Measurements from ENCODE around the gene LST1. TPM values are rescaled to one million over a fixed set of nuclear protein-coding genes. Genes with fewer than 3 reads are reported as not detected.

Gene LST1
- total RNA-seq, 2 experiments from 2014 or later, result 3.0 to 4.2 TPM

DNA sequence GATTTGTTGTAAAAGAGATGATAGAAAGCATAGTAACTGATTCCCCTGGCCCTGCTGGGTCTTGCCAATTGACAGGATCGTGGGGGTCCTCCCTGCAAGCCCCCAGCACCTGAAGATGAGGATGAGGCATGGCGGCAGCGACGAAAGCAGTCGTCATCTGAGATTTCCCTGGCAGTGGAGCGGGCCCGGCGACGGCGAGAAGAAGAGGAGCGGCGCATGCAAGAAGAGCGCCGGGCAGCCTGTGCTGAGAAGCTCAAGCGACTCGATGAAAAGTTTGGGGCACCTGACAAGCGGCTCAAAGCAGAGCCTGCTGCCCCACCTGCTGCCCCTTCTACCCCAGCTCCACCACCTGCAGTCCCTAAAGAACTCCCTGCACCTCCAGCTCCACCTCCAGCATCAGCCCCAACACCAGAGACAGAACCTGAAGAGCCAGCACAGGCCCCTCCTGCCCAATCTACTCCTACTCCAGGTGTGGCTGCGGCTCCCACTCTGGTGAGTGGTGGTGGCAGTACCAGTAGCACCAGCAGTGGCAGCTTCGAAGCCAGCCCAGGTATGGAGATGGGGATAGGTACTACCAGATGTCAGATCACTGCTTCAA lies 41.7 kb downstream of the LST1 start:
- Histone ChIP-seq H3K4me2 (ENCODE audit: low read length) (no peak overlapping the region), H3K27ac (ENCODE audit: low read depth, low read length, poor library complexity, severe bottlenecking) (no peak overlapping the region), H4K20me1 (ENCODE audit: insufficient read depth, low read length) (peaks cover 6% of the 10 kb centered on the region), H3K79me2 (ENCODE audit: insufficient read depth, low read depth, low read length) (peaks cover 33% of the 10 kb centered on the region), H3K4me1 (ENCODE audit: insufficient read depth, low read length, poor library complexity, severe bottlenecking) (peaks cover 1% of the 10 kb centered on the region), H3K36me3 (ENCODE audit: insufficient read depth, low read length) (peaks cover 100% of the 10 kb centered on the region), H3K9me2 (ENCODE audit: insufficient read depth, low read length) (no peaks in the 10 kb centered on the region), H2AFZ (ENCODE audit: low read length) (no peak overlapping the region), H3K9me3 (ENCODE audit: low read length) (no peaks in the 10 kb centered on the region), H3K4me3 (ENCODE audit: low read depth, low read length, poor library complexity, severe bottlenecking) (no peak overlapping the region)
- no peak for DNase-seq (ENCODE audit: low spot score)
- no TSS peak for BruUV-seq (replicated peaks)
- ChIA-PET POLR2A (interaction anchor here (1.2 to 1.3 kb wide), 2 partner anchors 15 to 24 kb away, joined by 3 to 4 read pairs; no protein-coding TSS in a partner anchor), CTCF (ENCODE audit: unreplicated experiment) (no interaction called here)
- intact Hi-C loops (cut with micrococcal nuclease; ENCODE audit: unreplicated experiment), result no loop called here
- TF ChIP-seq EZH2phosphoT487 (IDR thresholded peaks at IDR 0.05; ENCODE audit: borderline replicate concordance, low read depth, low read length), result no peak
- TF ChIP-seq, protein P1, sequence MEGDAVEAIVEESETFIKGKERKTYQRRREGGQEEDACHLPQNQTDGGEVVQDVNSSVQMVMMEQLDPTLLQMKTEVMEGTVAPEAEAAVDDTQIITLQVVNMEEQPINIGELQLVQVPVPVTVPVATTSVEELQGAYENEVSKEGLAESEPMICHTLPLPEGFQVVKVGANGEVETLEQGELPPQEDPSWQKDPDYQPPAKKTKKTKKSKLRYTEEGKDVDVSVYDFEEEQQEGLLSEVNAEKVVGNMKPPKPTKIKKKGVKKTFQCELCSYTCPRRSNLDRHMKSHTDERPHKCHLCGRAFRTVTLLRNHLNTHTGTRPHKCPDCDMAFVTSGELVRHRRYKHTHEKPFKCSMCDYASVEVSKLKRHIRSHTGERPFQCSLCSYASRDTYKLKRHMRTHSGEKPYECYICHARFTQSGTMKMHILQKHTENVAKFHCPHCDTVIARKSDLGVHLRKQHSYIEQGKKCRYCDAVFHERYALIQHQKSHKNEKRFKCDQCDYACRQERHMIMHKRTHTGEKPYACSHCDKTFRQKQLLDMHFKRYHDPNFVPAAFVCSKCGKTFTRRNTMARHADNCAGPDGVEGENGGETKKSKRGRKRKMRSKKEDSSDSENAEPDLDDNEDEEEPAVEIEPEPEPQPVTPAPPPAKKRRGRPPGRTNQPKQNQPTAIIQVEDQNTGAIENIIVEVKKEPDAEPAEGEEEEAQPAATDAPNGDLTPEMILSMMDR (conservative IDR thresholded peaks at IDR 0.05; ENCODE audit: low read length), result no peak

DNA sequence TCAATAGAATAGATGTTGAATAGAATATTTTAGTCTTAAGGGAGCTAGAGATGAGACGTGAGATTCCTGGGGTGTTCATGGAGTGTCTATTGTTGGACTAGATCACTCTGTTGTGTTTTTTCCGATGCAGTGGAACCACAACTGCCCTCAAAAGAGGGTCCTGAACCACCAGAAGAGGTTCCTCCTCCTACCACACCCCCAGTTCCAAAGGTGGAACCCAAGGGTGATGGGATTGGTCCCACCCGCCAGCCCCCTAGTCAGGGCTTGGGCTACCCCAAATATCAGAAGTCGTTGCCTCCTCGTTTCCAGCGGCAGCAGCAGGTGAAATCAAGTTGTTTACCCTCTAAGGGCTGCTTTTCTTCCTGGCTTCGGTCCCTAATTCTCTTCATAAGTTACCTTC lies 42.9 kb downstream of the LST1 start:
- no peak overlapping the region for H2AFZ ChIP-seq (ENCODE audit: low read length)
- ChIA-PET POLR2A (no interaction called here), CTCF (ENCODE audit: unreplicated experiment) (no interaction called here)
- DNase-seq (ENCODE audit: low spot score), result no peak
- H3K9me3 ChIP-seq (ENCODE audit: low read length), result no peaks in the 10 kb centered on the region
- H3K4me1 ChIP-seq (ENCODE audit: insufficient read depth, low read length, poor library complexity, severe bottlenecking), result no peaks in the 10 kb centered on the region
- H3K9me2 ChIP-seq (ENCODE audit: insufficient read depth, low read length), result no peaks in the 10 kb centered on the region
- no TSS peak for BruUV-seq (replicated peaks)
- peaks cover 6% of the 10 kb centered on the region; the same call in 1 of the 2 replicates for H4K20me1 ChIP-seq (ENCODE audit: insufficient read depth, low read length)
- intact Hi-C loops (cut with micrococcal nuclease; ENCODE audit: unreplicated experiment), result no loop called here
- H3K79me2 ChIP-seq (ENCODE audit: insufficient read depth, low read depth, low read length), result peaks cover 21% of the 10 kb centered on the region
- TF ChIP-seq, protein P1 (conservative IDR thresholded peaks at IDR 0.05; ENCODE audit: low read length), result no peak
- TF ChIP-seq EZH2phosphoT487 (IDR thresholded peaks at IDR 0.05; ENCODE audit: borderline replicate concordance, low read depth, low read length), result no peak
- no peak overlapping the region for H3K4me2 ChIP-seq (ENCODE audit: low read length)
- H3K27ac ChIP-seq (ENCODE audit: low read depth, low read length, poor library complexity, severe bottlenecking), result no peak overlapping the region
- no peak overlapping the region for H3K4me3 ChIP-seq (ENCODE audit: low read depth, low read length, poor library complexity, severe bottlenecking)
- peaks cover 100% of the 10 kb centered on the region for H3K36me3 ChIP-seq (ENCODE audit: insufficient read depth, low read length)

DNA sequence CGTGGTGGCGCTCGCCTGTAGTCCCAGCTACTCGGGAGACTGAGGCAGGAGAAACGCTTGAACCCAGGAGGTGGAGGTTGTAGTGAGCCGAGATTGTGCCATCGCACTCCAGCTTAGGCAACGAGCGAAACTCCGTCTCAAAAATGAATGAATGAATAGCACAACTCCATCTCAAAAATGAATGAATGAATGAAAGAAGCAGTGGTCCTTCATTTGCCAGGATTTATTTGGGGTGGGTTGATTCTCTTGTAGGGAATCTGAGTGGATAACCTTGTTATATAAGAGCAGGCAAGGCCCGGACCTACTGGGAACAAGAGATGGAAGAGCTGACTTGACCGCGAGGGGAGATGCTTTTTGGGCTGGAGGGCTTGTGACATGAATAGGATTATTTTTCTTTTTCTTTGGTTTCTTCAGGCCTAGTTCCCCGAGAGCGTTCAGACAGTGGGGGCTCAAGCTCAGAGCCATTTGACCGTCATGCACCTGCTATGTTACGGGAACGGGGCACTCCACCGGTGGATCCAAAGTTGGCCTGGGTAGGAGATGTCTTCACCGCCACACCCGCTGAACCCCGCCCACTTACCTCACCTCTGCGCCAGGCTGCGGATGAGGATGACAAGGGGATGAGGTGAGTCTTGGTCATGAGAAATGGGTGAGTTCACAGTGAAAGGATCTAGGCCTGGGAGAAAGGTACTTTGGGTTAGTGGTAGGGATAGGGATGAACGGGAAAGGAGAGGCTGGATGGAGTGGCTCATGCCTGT lies 44.3 kb downstream of the LST1 start:
- no TSS peak for BruUV-seq (replicated peaks)
- ChIA-PET POLR2A (interaction anchor here (0.8 kb wide), 1 partner anchor 22 kb away, joined by 3 read pairs; the partner anchor contains the start of gene BAG6), CTCF (ENCODE audit: unreplicated experiment) (no interaction called here)

More for the DNA sequence above, 44.3 kb downstream of the LST1 start:
- Histone ChIP-seq H3K4me1 (ENCODE audit: insufficient read depth, low read length, poor library complexity, severe bottlenecking) (no peaks in the 10 kb centered on the region), H3K27ac (ENCODE audit: low read depth, low read length, poor library complexity, severe bottlenecking) (no peak overlapping the region), H3K79me2 (ENCODE audit: insufficient read depth, low read depth, low read length) (peaks cover 14% of the 10 kb centered on the region; the same call in 1 of the 2 replicates), H3K9me3 (ENCODE audit: low read length) (no peaks in the 10 kb centered on the region), H4K20me1 (ENCODE audit: insufficient read depth, low read length) (no peaks in the 10 kb centered on the region; the same call in 1 of the 2 replicates), H2AFZ (ENCODE audit: low read length) (no peak overlapping the region), H3K9me2 (ENCODE audit: insufficient read depth, low read length) (no peaks in the 10 kb centered on the region), H3K4me3 (ENCODE audit: low read depth, low read length, poor library complexity, severe bottlenecking) (no peak overlapping the region), H3K36me3 (ENCODE audit: insufficient read depth, low read length) (peaks cover 100% of the 10 kb centered on the region), H3K4me2 (ENCODE audit: low read length) (no peak overlapping the region)
- intact Hi-C loops (cut with micrococcal nuclease; ENCODE audit: unreplicated experiment), result no loop called here
- no peak for DNase-seq (ENCODE audit: low spot score)
- no peak for TF ChIP-seq EZH2phosphoT487 (IDR thresholded peaks at IDR 0.05; ENCODE audit: borderline replicate concordance, low read depth, low read length)
- TF ChIP-seq, protein P1 (conservative IDR thresholded peaks at IDR 0.05; ENCODE audit: low read length), result no peak

Data from OCI-LY7 (cell line).